SKM-1 (cell line): ENCODE data around the gene UBAP2.
"Not testable (repeated sequence)": the region's sequence is repeated elsewhere in the genome, so short reads cannot be mapped to it uniquely, and the experiment has no call there.

ENCODE experiments used
- DNase-seq: peaks from one replicate; lab custom pipeline; 2025; ENCODE audit not compliant: unreplicated experiment; lab: John Stamatoyannopoulos, UW

Gene UBAP2

GRCh38 chr9:33988219-33988890 is 60.3 kb downstream of the UBAP2 start:
- DNase-seq = no peak

- DNase-seq = no peak
Observed at GRCh38 chr9:33976414-33976813, 72.3 kb downstream of the UBAP2 start.

GRCh38 chr9:33972698-33973097 is 76.0 kb downstream of the UBAP2 start:
- DNase-seq = no peak

GRCh38 chr9:33964086-33964768 is 84.5 kb downstream of the UBAP2 start:
- DNase-seq = no peak

- not testable (repeated sequence) for DNase-seq
Observed at GRCh38 chr9:33962468-33962867, 86.2 kb downstream of the UBAP2 start.

DNA sequence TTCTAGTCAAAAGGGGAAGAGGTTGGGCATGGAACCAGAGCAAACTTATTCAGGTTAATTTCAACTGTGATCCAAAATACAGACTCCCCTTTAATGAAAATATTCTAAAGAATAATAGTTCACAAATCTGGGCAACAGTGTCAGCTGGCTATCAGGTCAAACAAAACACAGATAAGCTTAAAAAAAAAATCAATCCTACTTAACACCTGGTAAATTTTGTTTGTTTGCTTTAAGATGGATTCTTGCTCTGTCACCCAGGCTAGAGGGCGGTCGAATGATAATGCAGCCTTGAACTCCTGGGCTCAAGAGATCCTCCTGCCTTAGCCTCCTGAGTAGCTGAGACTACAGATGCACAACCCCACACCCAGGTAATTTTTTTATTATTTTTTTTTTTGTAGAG is 89.0 kb downstream of the UBAP2 start:
- no peak for DNase-seq

GRCh38 chr9:33956544-33956943 is 92.1 kb downstream of the UBAP2 start:
- DNase-seq = no peak

DNA sequence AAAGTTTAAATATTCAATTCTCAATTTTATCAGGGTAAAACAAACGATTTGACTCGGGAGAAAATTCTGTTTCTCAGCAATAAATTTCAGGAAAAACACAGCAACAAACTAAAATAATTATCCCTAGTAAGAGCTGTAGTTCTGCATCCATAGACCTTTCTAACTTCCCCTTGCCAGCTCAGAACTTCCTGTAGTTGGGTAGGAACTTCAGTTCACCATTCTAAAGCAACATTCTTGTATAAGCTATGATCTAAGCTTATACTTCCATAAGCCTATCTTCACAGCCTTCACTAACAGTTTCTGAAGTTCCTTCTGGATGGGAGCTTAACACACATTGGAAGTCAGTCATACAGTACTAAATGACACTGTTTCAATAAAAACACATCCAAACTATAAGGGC is 96.6 kb downstream of the UBAP2 start:
- DNase-seq = no peak

GRCh38 chr9:33950371-33950770 is 98.3 kb downstream of the UBAP2 start:
- DNase-seq = no peak

DNA sequence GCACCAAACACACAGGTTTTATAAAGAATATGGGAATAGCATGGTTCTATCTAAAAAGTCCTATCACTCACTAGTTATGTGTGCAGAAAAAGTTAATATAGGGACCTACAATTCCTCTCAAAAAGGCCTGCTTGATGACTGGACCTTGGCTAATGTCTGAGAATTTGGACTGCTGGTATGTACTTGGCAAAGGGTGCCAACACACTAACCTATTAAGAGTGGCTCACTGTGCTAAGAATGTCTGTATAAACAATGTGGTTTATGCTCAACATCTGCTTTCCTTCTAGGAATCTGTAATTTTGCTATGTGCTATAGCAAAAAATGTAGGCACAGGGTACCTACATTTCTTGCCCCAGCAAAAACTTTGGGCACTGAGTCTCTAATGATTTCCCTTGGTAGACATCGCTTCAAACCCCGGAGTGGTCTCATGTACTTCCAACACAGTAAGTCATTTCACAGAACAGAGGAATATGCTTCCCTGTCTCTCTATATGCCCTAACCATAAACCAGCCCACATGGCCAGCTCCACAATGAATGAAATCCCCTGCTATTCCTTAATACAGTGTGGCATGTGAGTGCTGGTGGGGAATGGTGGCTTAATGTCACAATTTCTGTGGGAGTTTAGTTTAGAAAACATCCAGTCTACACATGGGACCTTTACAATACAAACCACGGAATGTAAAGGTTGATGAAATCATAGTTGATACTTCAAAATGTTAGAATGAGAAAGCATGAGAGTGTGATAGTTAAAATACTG is 101.7 kb downstream of the UBAP2 start:
- no peak for DNase-seq

- no peak for DNase-seq
Observed at GRCh38 chr9:33943389-33943788, 105.3 kb downstream of the UBAP2 start.

DNA sequence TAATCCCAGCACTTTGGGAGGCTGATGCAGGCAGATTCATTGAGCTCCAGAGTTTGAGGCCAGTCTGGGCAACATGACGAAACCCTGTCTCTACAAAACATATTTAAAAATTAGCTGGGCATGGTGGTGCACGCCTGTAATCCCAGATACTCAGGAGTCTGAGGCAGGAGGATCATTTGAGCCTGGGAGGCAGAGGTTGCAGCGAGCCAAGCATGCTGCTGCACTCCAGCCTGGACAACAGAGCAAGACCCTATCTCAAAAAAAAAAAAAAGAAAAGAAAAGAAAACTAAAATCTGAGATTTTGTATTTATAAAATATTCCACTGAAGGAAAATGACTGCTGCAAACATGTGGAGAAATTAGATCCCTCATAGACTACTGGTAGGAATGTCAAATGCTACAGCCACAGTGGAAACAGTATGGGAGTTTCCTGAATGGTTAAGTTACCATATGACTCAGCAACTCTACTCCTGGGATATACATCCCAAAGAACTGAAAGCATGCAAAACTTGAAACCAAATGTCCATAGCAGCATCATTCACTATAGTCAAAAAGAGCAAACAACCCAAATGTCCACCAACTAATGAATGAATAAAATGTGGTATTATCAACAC is 106.1 kb downstream of the UBAP2 start:
- no peak for DNase-seq

DNA sequence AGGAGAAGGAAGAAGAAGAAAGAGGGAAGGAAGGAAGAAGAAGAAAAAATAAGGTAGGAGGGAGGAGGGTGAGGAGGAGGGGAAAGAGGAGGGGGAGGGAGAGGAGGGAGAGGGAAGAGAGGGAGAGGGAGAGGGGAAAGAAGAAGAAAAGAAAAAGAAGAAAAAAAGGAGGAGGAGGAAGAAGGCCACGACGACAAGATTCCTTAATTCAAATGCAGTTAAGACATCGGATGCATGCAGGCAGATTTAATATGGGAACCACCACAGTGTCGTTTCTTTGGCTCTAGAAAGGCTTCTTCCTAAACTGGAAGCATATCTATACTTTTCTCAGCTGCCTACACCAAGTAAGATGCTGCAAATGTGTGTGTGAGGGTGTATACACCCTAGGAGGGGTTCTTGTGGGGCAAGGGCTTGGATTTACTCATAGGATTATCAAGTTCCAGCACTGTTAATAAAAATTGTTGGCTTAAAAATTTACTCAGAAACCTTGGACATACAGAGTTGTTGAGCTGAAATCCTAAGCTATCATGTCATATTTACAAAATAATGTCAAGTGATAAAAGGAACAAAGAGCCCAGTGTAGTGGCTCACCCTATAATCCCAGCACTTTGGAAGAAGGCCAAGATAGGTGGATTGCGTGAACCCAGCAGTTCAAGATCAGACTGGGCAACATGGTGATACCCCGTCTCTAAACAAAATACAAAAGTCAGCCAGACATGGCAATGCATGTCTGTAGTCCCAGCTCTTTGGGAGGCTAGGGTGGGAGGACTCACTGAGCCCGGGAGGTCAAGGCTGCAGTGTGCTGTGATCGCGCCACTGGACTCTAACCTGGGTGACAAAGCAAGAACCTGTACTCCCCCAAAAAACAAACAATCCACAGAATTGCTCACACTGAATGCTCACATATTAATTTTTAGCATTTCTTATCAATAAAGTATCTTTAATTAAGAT is 108.5 kb downstream of the UBAP2 start:
- no peak for DNase-seq

- no peak for DNase-seq
Observed at GRCh38 chr9:33934188-33934878, 114.4 kb downstream of the UBAP2 start.

- DNase-seq = no peak
Observed at GRCh38 chr9:33932078-33932807, 116.4 kb downstream of the UBAP2 start.

DNA sequence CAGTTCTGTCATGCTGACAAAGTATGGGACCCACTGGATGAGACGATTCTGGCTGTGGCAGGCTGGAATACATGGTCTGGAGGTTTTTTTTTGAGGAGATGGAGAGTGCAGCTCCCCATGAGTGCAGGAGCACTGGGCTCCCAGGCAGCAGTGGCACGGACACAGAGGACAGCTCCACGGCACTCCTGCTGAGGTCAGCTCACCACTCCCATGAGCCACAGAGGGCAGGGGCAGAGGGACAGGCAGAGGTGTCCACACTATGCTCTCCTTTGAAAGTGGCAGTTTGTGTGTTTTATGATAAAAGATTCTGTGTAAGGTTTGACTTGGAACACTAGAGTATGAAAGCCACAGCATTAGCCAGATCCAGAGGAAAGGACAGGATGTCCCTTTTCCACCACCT is 117.4 kb downstream of the UBAP2 start:
- no peak for DNase-seq

DNA sequence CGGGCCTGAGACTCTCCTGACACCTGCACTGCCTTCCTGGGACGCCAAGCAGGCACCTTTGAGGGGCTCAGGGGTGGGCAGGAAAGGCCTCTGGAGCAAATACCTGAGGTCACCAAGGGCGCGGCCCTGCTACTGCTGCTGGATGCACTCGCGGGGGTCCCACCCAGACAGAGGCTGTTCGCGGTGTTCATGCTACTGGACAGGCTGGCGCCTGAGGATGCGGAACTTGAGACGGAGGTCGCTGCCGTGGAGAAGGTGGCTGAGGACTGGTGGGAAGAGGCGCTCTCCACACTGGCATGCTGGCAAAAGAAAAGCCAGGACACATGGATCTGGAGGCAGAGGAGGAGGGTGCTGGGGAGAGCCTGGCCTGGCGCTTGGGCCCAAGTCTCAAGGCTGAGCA is 121.0 kb downstream of the UBAP2 start:
- DNase-seq = no peak

DNA sequence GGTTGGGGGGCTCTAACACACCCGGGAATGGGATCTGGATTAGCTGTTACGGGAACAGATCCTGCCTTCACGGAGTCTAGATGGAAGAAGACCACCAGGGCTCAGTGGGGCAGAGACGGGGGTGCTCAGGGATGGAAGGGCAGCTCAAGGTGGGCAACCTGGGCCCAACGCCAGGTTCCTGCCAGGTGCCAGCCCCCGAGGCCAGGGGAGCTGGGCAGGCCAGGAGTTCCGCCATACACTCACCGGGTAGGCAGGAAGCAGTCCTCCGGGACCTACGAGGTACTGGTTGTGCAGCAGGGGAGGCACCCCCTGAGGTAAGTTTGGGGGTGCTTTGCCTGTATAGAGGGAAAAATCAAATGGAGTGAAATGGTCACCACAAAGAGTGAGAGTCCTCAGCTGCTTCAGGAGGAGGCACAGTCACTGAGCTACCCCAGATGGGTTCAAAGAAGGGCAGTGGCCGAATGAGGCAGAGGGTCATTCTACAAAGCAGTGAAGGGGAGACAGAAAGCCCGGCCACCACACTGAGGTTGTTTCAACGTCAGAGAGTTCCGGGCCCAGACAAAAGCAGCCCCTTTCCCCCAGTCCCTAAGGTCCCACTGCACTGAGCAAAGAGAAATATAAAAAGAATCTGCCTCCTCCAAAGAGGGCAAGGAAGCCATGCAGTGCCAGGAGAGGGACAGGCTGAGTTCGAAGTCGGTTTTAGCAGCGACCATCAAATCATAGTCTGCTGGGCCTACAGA is 121.8 kb downstream of the UBAP2 start:
- no peak for DNase-seq
